HepG2 (cell line): ENCODE data around the gene HEATR5B. TPM values are rescaled to one million over a fixed set of nuclear protein-coding genes. Genes with fewer than 3 reads are reported as not detected.

Experiments used
- CCAR2 ChIP-seq: fragments of 200-400 bp; formaldehyde crosslinking; optimal IDR thresholded peaks from 2 replicates; pipeline ENCODE3; 2018; ENCODE audit warnings: low read depth, mild to moderate bottlenecking, low read length, moderate library complexity
- IKZF4 ChIP-seq: sonication (generic); formaldehyde crosslinking; IDR thresholded peaks from 2 replicates; pipeline ENCODE4 v1.5.1; 2020; ENCODE audit warnings: borderline replicate concordance, mild to moderate bottlenecking, low read depth, missing genetic modification reagents; ENCODE audit errors: not compliant biosample characterization
- MED1 ChIP-seq: sonication (generic); formaldehyde crosslinking; IDR thresholded peaks from 2 replicates; pipeline ENCODE4 v1.4.0; 2020; ENCODE audit warnings: missing genetic modification reagents
- MYC ChIP-seq: sonication (generic); formaldehyde crosslinking; IDR thresholded peaks from 2 replicates; pipeline ENCODE4 v1.9.0; 2021; ENCODE audit warnings: missing genetic modification reagents, borderline replicate concordance
- PRMT3 ChIP-seq: sonication (generic); formaldehyde crosslinking; IDR thresholded peaks from 2 replicates; pipeline ENCODE4 v1.8.1; 2022; ENCODE audit warnings: low read depth, mild to moderate bottlenecking, moderate library complexity, missing genetic modification reagents, borderline replicate concordance
- ZBTB7A ChIP-seq: sonication (generic); formaldehyde crosslinking; IDR thresholded peaks from 2 replicates; pipeline ENCODE4 v1.8.0; 2022; ENCODE audit warnings: mild to moderate bottlenecking, missing genetic modification reagents
- ZFX ChIP-seq: sonication (generic); formaldehyde crosslinking; IDR thresholded peaks from 2 replicates; pipeline ENCODE4 v1.4.0; 2020; ENCODE audit warnings: mild to moderate bottlenecking, low read depth, missing genetic modification reagents, moderate library complexity
- ZNF362 ChIP-seq: sonication (generic); formaldehyde crosslinking; IDR thresholded peaks from 2 replicates; pipeline ENCODE4 v1.4.0; 2020; ENCODE audit warnings: missing genetic modification reagents, mild to moderate bottlenecking, borderline replicate concordance
- ZNF407 ChIP-seq: sonication (generic); formaldehyde crosslinking; IDR thresholded peaks from one replicate; pipeline ENCODE4 v1.5.1; 2020; ENCODE audit warnings: mild to moderate bottlenecking, missing genetic modification reagents; ENCODE audit errors: not compliant biosample characterization
- ZNF740 ChIP-seq: sonication (generic); formaldehyde crosslinking; IDR thresholded peaks from 2 replicates; pipeline ENCODE4 v1.4.0; 2020; ENCODE audit warnings: missing genetic modification reagents
- ZNF746 ChIP-seq: sonication (generic); formaldehyde crosslinking; IDR thresholded peaks from 2 replicates; pipeline ENCODE4 v1.8.0; 2022; ENCODE audit warnings: mild to moderate bottlenecking, missing genetic modification reagents
- polyA plus RNA-seq, 8 experiments: library from polyadenylated mRNA; depleted of rRNA in 3 of 8; stranded (reverse) in 7 of 8; unstranded in 1 of 8; fragments of >200 nt; fragmentation: Illumina TruSeq in 4 of 8; extraction: Trizol in 4 of 8; gene quantifications; 2 replicates each; pipeline versions ENCODE4 v1.2.1 to v1.2.3, GENCODE V29; 2011 to 2016; ENCODE audit warnings: low read depth in 4 of 8, missing spikeins in 1 of 8, mixed read lengths in 1 of 8; ENCODE audit not compliant: insufficient read depth in 1 of 8
- total RNA-seq, 5 experiments: library from RNA; depleted of rRNA; stranded (reverse); fragments of >200 nt; fragmentation: Illumina TruSeq; extraction: Trizol; gene quantifications; 2 replicates each; pipeline ENCODE4 v1.2.3, GENCODE V29; 2016; ENCODE audit warnings: low read depth in 1 of 5
- TF ChIP-seq, protein P1 (sequence below): sonication (generic); formaldehyde crosslinking; IDR thresholded peaks from 2 replicates; pipeline ENCODE4 v1.8.1; 2023; ENCODE audit warnings: mild to moderate bottlenecking, inconsistent platforms, moderate library complexity, missing genetic modification reagents, borderline replicate concordance
- TF ChIP-seq, protein P2 (sequence below): sonication (generic); IDR thresholded peaks from 2 replicates; pipeline ENCODE4 v1.6.1; 2016; ENCODE audit warnings: low read depth, borderline replicate concordance

HEATR5B gene
- total and polyA plus RNA-seq, 2 of the 13 experiments (the other 11 are each of a cell fraction or from before 2014, with no cell fraction given), result 12.7 to 16.3 TPM

GRCh38 chr2:37083873-37084794 lies at the start of gene HEATR5B, which contains the start of gene GPATCH11 (continued):
- TF ChIP-seq ZNF362 (CRISPR knock-in tag) (no peak), MED1 (peak; percentile 61), IKZF4 (no peak), CCAR2 (no peak), ZBTB7A (CRISPR knock-in tag) (no peak; the same call in 1 of the 2 replicates), ZNF740 (no peak), MYC (CRISPR knock-in tag) (peak; percentile 86), ZNF407 (CRISPR knock-in tag) (peak; percentile 95), PRMT3 (no peak), ZFX (CRISPR knock-in tag) (peak; percentile 93), ZNF746 (CRISPR knock-in tag) (peak; percentile 71; the same call in 1 of the 2 replicates)
- TF ChIP-seq, protein P1, sequence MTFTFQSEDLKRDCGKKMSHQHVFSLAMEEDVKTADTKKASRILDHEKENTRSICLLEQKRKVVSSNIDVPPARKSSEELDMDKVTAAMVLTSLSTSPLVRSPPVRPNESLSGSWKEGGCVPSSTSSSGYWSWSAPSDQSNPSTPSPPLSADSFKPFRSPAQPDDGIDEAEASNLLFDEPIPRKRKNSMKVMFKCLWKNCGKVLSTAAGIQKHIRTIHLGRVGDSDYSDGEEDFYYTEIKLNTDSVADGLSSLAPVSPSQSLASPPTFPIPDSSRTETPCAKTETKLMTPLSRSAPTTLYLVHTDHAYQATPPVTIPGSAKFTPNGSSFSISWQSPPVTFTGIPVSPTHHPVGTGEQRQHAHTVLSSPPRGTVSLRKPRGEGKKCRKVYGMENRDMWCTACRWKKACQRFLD, result peak; percentile 93; the same call in 1 of the 2 replicates
- TF ChIP-seq, protein P2, sequence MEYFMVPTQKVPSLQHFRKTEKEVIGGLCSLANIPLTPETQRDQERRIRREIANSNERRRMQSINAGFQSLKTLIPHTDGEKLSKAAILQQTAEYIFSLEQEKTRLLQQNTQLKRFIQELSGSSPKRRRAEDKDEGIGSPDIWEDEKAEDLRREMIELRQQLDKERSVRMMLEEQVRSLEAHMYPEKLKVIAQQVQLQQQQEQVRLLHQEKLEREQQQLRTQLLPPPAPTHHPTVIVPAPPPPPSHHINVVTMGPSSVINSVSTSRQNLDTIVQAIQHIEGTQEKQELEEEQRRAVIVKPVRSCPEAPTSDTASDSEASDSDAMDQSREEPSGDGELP, result peak; percentile 98
